OCI-LY7 (cell line): ENCODE measurements around the gene PWWP2B. TPM values are rescaled to one million over a fixed set of nuclear protein-coding genes. Genes with fewer than 3 reads are reported as not detected.
"Not testable (repeated sequence)": the region's sequence is repeated elsewhere in the genome, so short reads cannot be mapped to it uniquely, and the experiment has no call there.

ENCODE experiments used
- BruUV-seq: library from RNA; stranded (reverse); fragments of 400-500 nt; replicated peaks from 2 replicates; lab custom pipeline; 2021; lab: Mats Ljungman, UMichigan
- CTCF ChIA-PET: fragments of 300-600 bp; sonication (Branson Sonifier 250); formaldehyde crosslinking; loops from one replicate; lab custom pipeline; 2022; ENCODE audit warnings: antibody characterized with exemption; ENCODE audit not compliant: unreplicated experiment; lab: Charles Lee
- POLR2A ChIA-PET: fragments of 300-600 bp; sonication (Branson Sonifier 250); formaldehyde crosslinking; loops from one replicate; lab custom pipeline; 2022; ENCODE audit warnings: antibody characterized with exemption; lab: Charles Lee
- DNase-seq: peaks from one replicate; pipeline ENCODE4 v3.0.0-alpha.2; 2015; ENCODE audit warnings: low spot score
- H2AFZ ChIP-seq: fragments of 200-600 bp; sonication (generic), shearing (Covaris generic); 2 replicates; pipeline ENCODE4 v1.6.1; 2014; ENCODE audit warnings: mild to moderate bottlenecking, antibody characterized with exemption, low read length, moderate library complexity
- H3K27ac ChIP-seq: fragments of 200-600 bp; sonication (generic); 2 replicates; pipeline ENCODE4 v1.5.1; 2014; ENCODE audit warnings: mixed run types, low read depth, mild to moderate bottlenecking, moderate library complexity, low read length, inconsistent platforms; ENCODE audit not compliant: poor library complexity, severe bottlenecking
- H3K36me3 ChIP-seq: fragments of 200-600 bp; sonication (generic); 2 replicates; pipeline ENCODE4 v1.6.1; 2014; ENCODE audit warnings: mild to moderate bottlenecking, antibody characterized with exemption, low read length, moderate library complexity, mixed read lengths; ENCODE audit not compliant: insufficient read depth
- H3K4me1 ChIP-seq: fragments of 200-600 bp; sonication (generic); 2 replicates; pipeline ENCODE4 v1.5.1; 2014; ENCODE audit warnings: mild to moderate bottlenecking, low read length; ENCODE audit not compliant: insufficient read depth, poor library complexity, severe bottlenecking
- H3K4me2 ChIP-seq: fragments of 200-600 bp; sonication (generic); 2 replicates; pipeline ENCODE4 v1.6.1; 2014; ENCODE audit warnings: mild to moderate bottlenecking, low read length
- H3K4me3 ChIP-seq: fragments of 200-600 bp; sonication (generic); 2 replicates; pipeline ENCODE4 v1.5.1; 2014; ENCODE audit warnings: mild to moderate bottlenecking, low read depth, low read length; ENCODE audit not compliant: poor library complexity, severe bottlenecking
- H3K79me2 ChIP-seq: fragments of 200-600 bp; sonication (generic); 2 replicates; pipeline ENCODE4 v1.6.1; 2016; ENCODE audit warnings: low read depth, mild to moderate bottlenecking, low read length, moderate library complexity, mixed read lengths; ENCODE audit not compliant: insufficient read depth
- H3K9me2 ChIP-seq: fragments of 200-600 bp; sonication (generic); 2 replicates; pipeline ENCODE4 v1.6.1; 2016; ENCODE audit warnings: mild to moderate bottlenecking, low read length, mixed read lengths; ENCODE audit not compliant: insufficient read depth
- H3K9me3 ChIP-seq: fragments of 200-600 bp; sonication (generic); 2 replicates; pipeline ENCODE4 v1.6.1; 2014; ENCODE audit warnings: mild to moderate bottlenecking, mixed run types, low read length, mixed read lengths
- H4K20me1 ChIP-seq: fragments of 200-600 bp; sonication (generic); 2 replicates; pipeline ENCODE4 v1.6.1; 2014; ENCODE audit warnings: mild to moderate bottlenecking, antibody characterized with exemption, low read length, moderate library complexity, mixed read lengths; ENCODE audit not compliant: insufficient read depth
- EZH2phosphoT487 ChIP-seq: fragments of 200-600 bp; sonication (generic); IDR thresholded peaks from 2 replicates; pipeline ENCODE4 v1.6.1; 2018; ENCODE audit warnings: low read depth, borderline replicate concordance, mild to moderate bottlenecking, mixed run types, antibody characterized with exemption, low read length, moderate library complexity, mixed read lengths
- intact Hi-C: fragments of 100-400 bp; cut with micrococcal nuclease; formaldehyde crosslinking; loops from one replicate; pipeline ENCODE4 v1.10.0; 2022; ENCODE audit not compliant: unreplicated experiment
- total RNA-seq, 2 experiments: library from RNA; depleted of rRNA in 1 of 2; stranded (reverse); fragments of >200 nt in 1 of 2; shearing (Covaris generic) in 1 of 2; gene quantifications; 2 replicates each; pipeline ENCODE4 v1.2.3, GENCODE V29; 2014 to 2022
- TF ChIP-seq, protein P1 (sequence below): fragments of 200-600 bp; sonication (generic); conservative IDR thresholded peaks from 2 replicates; pipeline ENCODE4 v1.5.1; 2014; ENCODE audit warnings: mild to moderate bottlenecking, antibody characterized with exemption, low read length, moderate library complexity, mixed read lengths

PWWP2B gene
- total RNA-seq, 2 experiments from 2014 or later, result 5.9 to 10.6 TPM

DNA sequence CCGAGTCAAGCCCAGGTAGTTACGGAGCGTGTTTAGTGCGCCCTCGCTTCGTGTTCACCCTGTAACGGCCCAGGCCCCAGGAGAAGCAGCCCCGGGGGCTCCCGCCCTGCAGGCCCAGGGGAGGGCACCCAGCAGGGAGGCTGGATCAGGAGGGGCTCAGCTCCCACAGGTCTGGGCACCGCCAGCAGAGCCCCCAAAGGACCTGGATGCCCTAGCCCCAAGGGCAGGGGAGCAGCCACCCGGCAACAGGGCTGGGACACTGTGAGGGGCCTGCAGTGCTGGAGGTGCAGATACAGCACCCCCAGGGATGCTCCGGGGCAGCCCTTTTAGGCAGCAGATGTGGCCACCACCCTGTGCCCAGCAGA lies 35.2 kb downstream of the PWWP2B start:
- TF ChIP-seq, protein P1, sequence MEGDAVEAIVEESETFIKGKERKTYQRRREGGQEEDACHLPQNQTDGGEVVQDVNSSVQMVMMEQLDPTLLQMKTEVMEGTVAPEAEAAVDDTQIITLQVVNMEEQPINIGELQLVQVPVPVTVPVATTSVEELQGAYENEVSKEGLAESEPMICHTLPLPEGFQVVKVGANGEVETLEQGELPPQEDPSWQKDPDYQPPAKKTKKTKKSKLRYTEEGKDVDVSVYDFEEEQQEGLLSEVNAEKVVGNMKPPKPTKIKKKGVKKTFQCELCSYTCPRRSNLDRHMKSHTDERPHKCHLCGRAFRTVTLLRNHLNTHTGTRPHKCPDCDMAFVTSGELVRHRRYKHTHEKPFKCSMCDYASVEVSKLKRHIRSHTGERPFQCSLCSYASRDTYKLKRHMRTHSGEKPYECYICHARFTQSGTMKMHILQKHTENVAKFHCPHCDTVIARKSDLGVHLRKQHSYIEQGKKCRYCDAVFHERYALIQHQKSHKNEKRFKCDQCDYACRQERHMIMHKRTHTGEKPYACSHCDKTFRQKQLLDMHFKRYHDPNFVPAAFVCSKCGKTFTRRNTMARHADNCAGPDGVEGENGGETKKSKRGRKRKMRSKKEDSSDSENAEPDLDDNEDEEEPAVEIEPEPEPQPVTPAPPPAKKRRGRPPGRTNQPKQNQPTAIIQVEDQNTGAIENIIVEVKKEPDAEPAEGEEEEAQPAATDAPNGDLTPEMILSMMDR, result no peak
- TF ChIP-seq EZH2phosphoT487, result no peak
- H3K79me2 ChIP-seq, result no peaks in the 10 kb centered on the region
- no peak overlapping the region for H3K4me2 ChIP-seq
- no peak overlapping the region for H2AFZ ChIP-seq
- H3K27ac ChIP-seq, result no peak overlapping the region
- H3K4me3 ChIP-seq, result no peak overlapping the region
- intact Hi-C loops, result no loop called here
- H3K9me2 ChIP-seq, result no peaks in the 10 kb centered on the region
- DNase-seq, result no peak
- CTCF ChIA-PET, result interaction anchor here (0.7 to 1.2 kb wide), 2 partner anchors 10 kb away, joined by 3 to 7 read pairs; no protein-coding TSS in a partner anchor
- no peaks in the 10 kb centered on the region for H3K36me3 ChIP-seq
- POLR2A ChIA-PET, result interaction anchor here (1.3 to 1.4 kb wide), 4 partner anchors 8 to 10 kb away, joined by 3 to 6 read pairs (median 5); no protein-coding TSS in a partner anchor
- H3K9me3 ChIP-seq, result no peaks in the 10 kb centered on the region
- BruUV-seq, result no TSS peak
- H4K20me1 ChIP-seq, result no peaks in the 10 kb centered on the region
- H3K4me1 ChIP-seq, result peaks cover 39% of the 10 kb centered on the region

- Histone ChIP-seq H3K4me3 (peak overlapping the region; percentile 24), H3K4me1 (peaks cover 39% of the 10 kb centered on the region), H4K20me1 (no peaks in the 10 kb centered on the region), H3K27ac (peak overlapping the region; percentile 52), H3K4me2 (peak overlapping the region; percentile 47), H3K9me3 (no peaks in the 10 kb centered on the region), H3K36me3 (no peaks in the 10 kb centered on the region), H2AFZ (peak overlapping the region; percentile 28; the same call in 1 of the 2 replicates), H3K9me2 (no peaks in the 10 kb centered on the region), H3K79me2 (no peaks in the 10 kb centered on the region)
- CTCF ChIA-PET, result interaction anchor here (1.2 kb wide), 1 partner anchor 12 kb away, joined by 7 read pairs; no protein-coding TSS in a partner anchor
- BruUV-seq, result no TSS peak
- intact Hi-C loops, result no loop called here
- POLR2A ChIA-PET, result interaction anchor here (0.7 to 1.4 kb wide), 3 partner anchors 10 to 12 kb away, joined by 3 to 6 read pairs (median 5); no protein-coding TSS in a partner anchor
- DNase-seq, result no peak
- TF ChIP-seq, protein P1, result no peak
- TF ChIP-seq EZH2phosphoT487, result no peak
These were observed 36.8 kb downstream of the PWWP2B start for GRCh38 chr10:132433671-132434340.

GRCh38 chr10:132434405-132435005 lies 37.5 kb downstream of the PWWP2B start:
- TF ChIP-seq, protein P1, result no peak
- TF ChIP-seq EZH2phosphoT487, result no peak
- ChIA-PET POLR2A (no interaction called here), CTCF (no interaction called here)
- Histone ChIP-seq H3K36me3 (no peaks in the 10 kb centered on the region), H2AFZ (peak overlapping the region; percentile 28; the same call in 1 of the 2 replicates), H3K4me3 (peak overlapping the region; percentile 24), H3K9me2 (no peaks in the 10 kb centered on the region), H3K79me2 (no peaks in the 10 kb centered on the region), H3K4me1 (peaks cover 35% of the 10 kb centered on the region), H3K4me2 (peak overlapping the region; percentile 47), H3K9me3 (no peaks in the 10 kb centered on the region), H4K20me1 (no peaks in the 10 kb centered on the region), H3K27ac (peak overlapping the region; percentile 52)
- BruUV-seq, result no TSS peak
- intact Hi-C loops, result no loop called here
- peak; percentile 69 for DNase-seq

- H3K9me2 ChIP-seq, DNase-seq, H4K20me1 ChIP-seq, BruUV-seq, H2AFZ ChIP-seq, H3K36me3 ChIP-seq, POLR2A ChIA-PET, CTCF ChIA-PET, H3K27ac ChIP-seq, H3K4me2 ChIP-seq, H3K4me3 ChIP-seq, intact Hi-C loops, H3K9me3 ChIP-seq, H3K79me2 ChIP-seq: not testable (repeated sequence)
- peaks cover 27% of the 10 kb centered on the region for H3K4me1 ChIP-seq
These were observed 38.3 kb downstream of the PWWP2B start for GRCh38 chr10:132435320-132435719.
